MM.1S (cell line): ENCODE data around the gene PCP4.
A peak's percentile ranks its signal among the peaks of the same experiment; 100 is the strongest.

Source experiments
- DNase-seq: peaks from one replicate; pipeline ENCODE4 v3.0.0-alpha.2; 2015
- H2AFZ ChIP-seq: fragments of 300-600 bp; sonication (generic); 2 replicates; pipeline ENCODE4 v1.6.0; 2016; ENCODE audit warnings: antibody characterized with exemption, low read length
- H3F3A ChIP-seq: fragments of 300-600 bp; sonication (generic); 2 replicates; pipeline ENCODE4 v1.6.1; 2016; ENCODE audit warnings: mild to moderate bottlenecking, antibody characterized with exemption, low read length, moderate library complexity, mixed read lengths; ENCODE audit not compliant: insufficient read depth
- H3K27ac ChIP-seq: fragments of 300-600 bp; sonication (generic); 2 replicates; pipeline ENCODE4 v1.5.1; 2016; ENCODE audit warnings: mild to moderate bottlenecking, low read length
- H3K27me3 ChIP-seq: fragments of 300-600 bp; sonication (generic); replicated peaks from 2 replicates; pipeline ENCODE4 v1.6.0; 2016; ENCODE audit warnings: low read length; ENCODE audit not compliant: insufficient read depth
- H3K36me3 ChIP-seq: fragments of 300-600 bp; sonication (generic); replicated peaks from 2 replicates; pipeline ENCODE4 v1.6.1; 2016; ENCODE audit warnings: mild to moderate bottlenecking, low read length, mixed read lengths; ENCODE audit not compliant: insufficient read depth
- H3K4me1 ChIP-seq: fragments of 300-600 bp; sonication (generic); 2 replicates; pipeline ENCODE4 v1.6.1; 2016; ENCODE audit warnings: low read length, mixed read lengths
- H3K4me2 ChIP-seq: fragments of 300-600 bp; sonication (generic); 2 replicates; pipeline ENCODE4 v1.6.0; 2016; ENCODE audit warnings: low read depth, low read length
- H3K4me3 ChIP-seq: fragments of 300-600 bp; sonication (generic); 2 replicates; pipeline ENCODE4 v1.5.1; 2016; ENCODE audit warnings: low read length, mixed read lengths
- H3K79me2 ChIP-seq: fragments of 300-600 bp; sonication (generic); 2 replicates; pipeline ENCODE4 v1.6.1; 2016; ENCODE audit warnings: mixed run types, low read length, mixed read lengths
- H3K9ac ChIP-seq: fragments of 300-600 bp; sonication (generic); 2 replicates; pipeline ENCODE4 v1.6.1; 2016; ENCODE audit warnings: low read length, mixed read lengths
- H3K9me2 ChIP-seq: fragments of 300-600 bp; sonication (generic); replicated peaks from 2 replicates; pipeline ENCODE4 v1.6.1; 2016; ENCODE audit warnings: mild to moderate bottlenecking, low read length, mixed read lengths; ENCODE audit not compliant: insufficient read depth
- H3K9me3 ChIP-seq: fragments of 300-600 bp; sonication (generic); replicated peaks from 2 replicates; pipeline ENCODE4 v1.6.1; 2016; ENCODE audit warnings: mild to moderate bottlenecking, low read length, mixed read lengths; ENCODE audit not compliant: insufficient read depth
- H4K20me1 ChIP-seq: fragments of 300-600 bp; sonication (generic); 2 replicates; pipeline ENCODE4 v1.6.1; 2016; ENCODE audit warnings: mild to moderate bottlenecking, low read length, moderate library complexity, mixed read lengths; ENCODE audit not compliant: insufficient read depth
- EZH2 ChIP-seq: fragments of 300-600 bp; sonication (generic); optimal IDR thresholded peaks from 2 replicates; pipeline ENCODE3; 2017; ENCODE audit warnings: low read depth, mild to moderate bottlenecking, antibody characterized with exemption, low read length, mixed read lengths
- EZH2phosphoT487 ChIP-seq: fragments of 300-600 bp; sonication (generic); IDR thresholded peaks from 2 replicates; pipeline ENCODE4 v1.6.1; 2018; ENCODE audit warnings: antibody characterized with exemption, low read length
- TF ChIP-seq, protein P1 (sequence below): fragments of 300-600 bp; sonication (generic); IDR thresholded peaks from 2 replicates; pipeline ENCODE4 v1.5.1; 2016; ENCODE audit warnings: antibody characterized with exemption, low read length, mixed read lengths

PCP4 gene

DNA sequence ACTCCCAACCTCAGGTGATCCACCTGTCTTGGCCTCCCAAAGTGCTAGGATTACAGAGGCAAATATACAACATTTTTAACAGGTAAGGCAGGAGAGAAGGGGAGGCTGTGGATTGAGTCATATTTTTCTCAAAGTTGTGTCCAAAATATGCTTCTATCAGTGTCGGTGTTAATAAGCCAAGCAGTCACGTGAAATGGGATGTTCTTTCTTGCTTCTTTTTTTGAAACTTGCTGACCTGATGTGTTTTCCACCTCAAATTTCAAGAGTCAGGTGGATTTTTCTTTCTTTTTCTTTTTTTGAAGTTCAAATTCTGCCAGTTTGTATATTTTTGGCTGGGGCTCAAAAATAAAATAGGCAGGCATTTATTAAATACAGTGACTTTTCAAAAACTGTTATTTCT is 91.5 kb downstream of the PCP4 start:
- Histone ChIP-seq H3F3A (peaks cover 96% of the 10 kb centered on the region), H3K4me2 (peak overlapping the region; percentile 84), H3K9ac (peak overlapping the region; percentile 92), H3K79me2 (peaks cover 99% of the 10 kb centered on the region), H3K4me1 (peaks cover 26% of the 10 kb centered on the region), H3K4me3 (peak overlapping the region; percentile 78), H4K20me1 (no peaks in the 10 kb centered on the region), H2AFZ (no peak overlapping the region), H3K27ac (peak overlapping the region; percentile 77), H3K27me3 (no peaks in the 10 kb centered on the region), H3K9me2 (no peaks in the 10 kb centered on the region), H3K9me3 (no peaks in the 10 kb centered on the region), H3K36me3 (peaks cover 20% of the 10 kb centered on the region)
- DNase-seq: peak; percentile 89
- TF ChIP-seq EZH2phosphoT487 (no peak), EZH2 (no peak)
- TF ChIP-seq, protein P1, sequence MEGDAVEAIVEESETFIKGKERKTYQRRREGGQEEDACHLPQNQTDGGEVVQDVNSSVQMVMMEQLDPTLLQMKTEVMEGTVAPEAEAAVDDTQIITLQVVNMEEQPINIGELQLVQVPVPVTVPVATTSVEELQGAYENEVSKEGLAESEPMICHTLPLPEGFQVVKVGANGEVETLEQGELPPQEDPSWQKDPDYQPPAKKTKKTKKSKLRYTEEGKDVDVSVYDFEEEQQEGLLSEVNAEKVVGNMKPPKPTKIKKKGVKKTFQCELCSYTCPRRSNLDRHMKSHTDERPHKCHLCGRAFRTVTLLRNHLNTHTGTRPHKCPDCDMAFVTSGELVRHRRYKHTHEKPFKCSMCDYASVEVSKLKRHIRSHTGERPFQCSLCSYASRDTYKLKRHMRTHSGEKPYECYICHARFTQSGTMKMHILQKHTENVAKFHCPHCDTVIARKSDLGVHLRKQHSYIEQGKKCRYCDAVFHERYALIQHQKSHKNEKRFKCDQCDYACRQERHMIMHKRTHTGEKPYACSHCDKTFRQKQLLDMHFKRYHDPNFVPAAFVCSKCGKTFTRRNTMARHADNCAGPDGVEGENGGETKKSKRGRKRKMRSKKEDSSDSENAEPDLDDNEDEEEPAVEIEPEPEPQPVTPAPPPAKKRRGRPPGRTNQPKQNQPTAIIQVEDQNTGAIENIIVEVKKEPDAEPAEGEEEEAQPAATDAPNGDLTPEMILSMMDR: no peak

DNA sequence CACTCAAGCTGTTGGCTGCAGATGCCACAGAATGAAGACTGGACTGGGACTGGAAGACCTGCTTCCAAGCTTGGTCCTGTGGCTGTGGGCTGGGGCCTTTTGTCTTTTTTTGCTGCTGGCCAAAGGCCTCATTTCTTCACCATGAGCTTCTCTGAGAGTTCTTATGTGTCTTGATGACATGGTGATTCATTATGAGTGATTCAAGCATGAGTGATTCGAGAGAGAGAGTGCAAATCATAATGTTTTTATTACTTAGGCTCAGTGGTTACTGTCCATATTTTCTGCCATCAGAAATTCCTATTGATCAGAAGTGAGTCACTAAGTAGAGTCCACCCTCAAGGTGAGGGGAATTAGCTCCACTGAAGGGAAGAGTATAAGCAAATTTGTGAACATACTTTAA is 94.0 kb downstream of the PCP4 start:
- Histone ChIP-seq H3K9me3 (no peaks in the 10 kb centered on the region), H3F3A (peaks cover 97% of the 10 kb centered on the region), H3K27ac (peak overlapping the region; percentile 77), H3K79me2 (peaks cover 100% of the 10 kb centered on the region), H3K4me1 (peaks cover 48% of the 10 kb centered on the region), H3K36me3 (peaks cover 30% of the 10 kb centered on the region), H3K9ac (peak overlapping the region; percentile 92), H3K4me2 (peak overlapping the region; percentile 84), H3K4me3 (peak overlapping the region; percentile 78), H4K20me1 (no peaks in the 10 kb centered on the region), H3K27me3 (no peaks in the 10 kb centered on the region), H2AFZ (no peak overlapping the region), H3K9me2 (no peaks in the 10 kb centered on the region)
- DNase-seq: no peak
- TF ChIP-seq, protein P1: no peak
- TF ChIP-seq EZH2phosphoT487: no peak
- TF ChIP-seq EZH2: no peak

DNA sequence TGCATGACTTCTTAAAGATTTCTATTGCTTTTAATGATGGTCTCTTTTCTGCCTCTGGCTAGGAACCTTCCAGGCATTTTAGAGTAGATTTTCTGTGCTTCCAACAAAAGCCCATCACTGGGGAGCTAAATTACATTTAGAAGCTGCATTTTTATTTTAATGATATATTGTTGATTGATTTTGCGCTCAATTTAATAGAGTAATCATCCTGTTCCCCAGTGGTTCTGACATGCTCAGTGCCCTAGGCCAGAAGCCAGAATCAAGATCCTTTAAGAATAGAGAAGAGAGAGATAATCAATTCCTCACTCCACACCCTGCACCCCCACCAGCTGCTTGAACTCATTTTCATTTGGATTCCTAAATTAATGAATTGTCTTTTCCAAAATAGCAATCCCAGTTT is 97.8 kb downstream of the PCP4 start:
- no peak overlapping the region for H2AFZ ChIP-seq
- H3K4me3 ChIP-seq: peak overlapping the region; percentile 8
- H3K9me3 ChIP-seq: no peaks in the 10 kb centered on the region
- TF ChIP-seq EZH2phosphoT487 (no peak), EZH2 (no peak)
- TF ChIP-seq, protein P1: no peak
- peaks cover 86% of the 10 kb centered on the region for H3K4me1 ChIP-seq
- no peaks in the 10 kb centered on the region for H4K20me1 ChIP-seq
- H3K27me3 ChIP-seq: no peaks in the 10 kb centered on the region
- DNase-seq: no peak
- peaks cover 98% of the 10 kb centered on the region for H3F3A ChIP-seq
- H3K27ac ChIP-seq: peak overlapping the region; percentile 77; the same call in 1 of the 2 replicates
- peak overlapping the region; percentile 4; the same call in 1 of the 2 replicates for H3K9ac ChIP-seq
- peaks cover 30% of the 10 kb centered on the region; the same call in 1 of the 2 replicates for H3K36me3 ChIP-seq
- H3K4me2 ChIP-seq: peak overlapping the region; percentile 84
- H3K79me2 ChIP-seq: peaks cover 100% of the 10 kb centered on the region
- H3K9me2 ChIP-seq: no peaks in the 10 kb centered on the region
